ENCODE results near the gene SZT2.

The SZT2 gene

DNA sequence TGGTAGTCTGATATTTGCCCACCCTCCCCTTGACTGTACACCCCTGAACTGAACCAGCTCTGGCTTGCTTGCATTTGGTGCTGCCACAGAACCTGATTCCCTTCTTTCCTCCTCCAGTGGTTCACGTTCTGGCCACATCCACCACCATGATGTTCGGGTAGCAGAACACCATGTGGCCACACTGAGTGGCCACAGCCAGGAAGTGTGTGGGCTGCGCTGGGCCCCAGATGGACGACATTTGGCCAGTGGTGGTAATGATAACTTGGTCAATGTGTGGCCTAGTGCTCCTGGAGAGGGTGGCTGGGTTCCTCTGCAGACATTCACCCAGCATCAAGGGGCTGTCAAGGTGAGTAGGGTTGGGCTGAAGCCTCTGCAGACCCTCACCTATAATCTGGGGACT lies 29.1 kb upstream of the SZT2 start:
- TF ChIP-seq, protein P1, sequence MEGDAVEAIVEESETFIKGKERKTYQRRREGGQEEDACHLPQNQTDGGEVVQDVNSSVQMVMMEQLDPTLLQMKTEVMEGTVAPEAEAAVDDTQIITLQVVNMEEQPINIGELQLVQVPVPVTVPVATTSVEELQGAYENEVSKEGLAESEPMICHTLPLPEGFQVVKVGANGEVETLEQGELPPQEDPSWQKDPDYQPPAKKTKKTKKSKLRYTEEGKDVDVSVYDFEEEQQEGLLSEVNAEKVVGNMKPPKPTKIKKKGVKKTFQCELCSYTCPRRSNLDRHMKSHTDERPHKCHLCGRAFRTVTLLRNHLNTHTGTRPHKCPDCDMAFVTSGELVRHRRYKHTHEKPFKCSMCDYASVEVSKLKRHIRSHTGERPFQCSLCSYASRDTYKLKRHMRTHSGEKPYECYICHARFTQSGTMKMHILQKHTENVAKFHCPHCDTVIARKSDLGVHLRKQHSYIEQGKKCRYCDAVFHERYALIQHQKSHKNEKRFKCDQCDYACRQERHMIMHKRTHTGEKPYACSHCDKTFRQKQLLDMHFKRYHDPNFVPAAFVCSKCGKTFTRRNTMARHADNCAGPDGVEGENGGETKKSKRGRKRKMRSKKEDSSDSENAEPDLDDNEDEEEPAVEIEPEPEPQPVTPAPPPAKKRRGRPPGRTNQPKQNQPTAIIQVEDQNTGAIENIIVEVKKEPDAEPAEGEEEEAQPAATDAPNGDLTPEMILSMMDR (IDR thresholded peaks at IDR 0.05; ENCODE audit: low read length, missing control alignments) = no peak
- peak overlapping the region; percentile 61 for H3K4me3 ChIP-seq (replicated peaks; ENCODE audit: low read depth, low read length)
- DNase-seq (ENCODE audit: low read depth) = no peak

DNA sequence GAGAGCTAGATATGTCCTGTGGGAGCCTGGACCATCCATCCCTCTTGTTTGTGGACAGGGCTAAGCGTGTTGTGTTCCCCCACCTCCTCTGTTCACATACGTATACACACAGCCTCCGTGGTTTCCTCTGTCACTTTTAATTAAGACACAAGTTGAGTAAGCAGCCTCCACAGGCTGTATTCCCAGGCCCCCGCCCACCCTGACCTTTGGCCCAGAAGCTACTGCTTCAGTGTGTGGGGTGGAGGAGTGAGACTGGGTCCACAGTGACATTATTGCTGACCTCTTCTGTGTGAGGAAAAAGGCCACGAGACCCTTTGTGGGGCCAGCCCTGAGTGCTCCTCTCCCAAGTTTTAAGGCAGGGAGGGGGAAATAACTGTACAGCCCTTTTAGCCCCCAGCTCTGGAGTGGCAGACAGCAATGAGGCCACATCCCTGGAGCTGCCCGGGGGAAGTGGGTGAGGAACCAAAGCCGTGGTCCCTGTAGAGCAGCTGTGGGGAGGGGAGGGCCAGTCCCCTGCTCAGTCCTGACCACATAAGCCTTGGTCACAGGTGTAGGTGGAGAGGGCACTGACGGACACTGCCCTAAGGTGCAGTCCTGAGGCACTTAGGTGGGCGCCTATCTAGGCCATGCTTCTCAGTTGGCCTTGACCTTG lies 26.3 kb upstream of the SZT2 start:
- no peak for DNase-seq (ENCODE audit: low read depth)
- TF ChIP-seq, protein P1 (IDR thresholded peaks at IDR 0.05; ENCODE audit: low read length, missing control alignments) = no peak
- H3K4me3 ChIP-seq (replicated peaks; ENCODE audit: low read depth, low read length) = no peak overlapping the region

DNA sequence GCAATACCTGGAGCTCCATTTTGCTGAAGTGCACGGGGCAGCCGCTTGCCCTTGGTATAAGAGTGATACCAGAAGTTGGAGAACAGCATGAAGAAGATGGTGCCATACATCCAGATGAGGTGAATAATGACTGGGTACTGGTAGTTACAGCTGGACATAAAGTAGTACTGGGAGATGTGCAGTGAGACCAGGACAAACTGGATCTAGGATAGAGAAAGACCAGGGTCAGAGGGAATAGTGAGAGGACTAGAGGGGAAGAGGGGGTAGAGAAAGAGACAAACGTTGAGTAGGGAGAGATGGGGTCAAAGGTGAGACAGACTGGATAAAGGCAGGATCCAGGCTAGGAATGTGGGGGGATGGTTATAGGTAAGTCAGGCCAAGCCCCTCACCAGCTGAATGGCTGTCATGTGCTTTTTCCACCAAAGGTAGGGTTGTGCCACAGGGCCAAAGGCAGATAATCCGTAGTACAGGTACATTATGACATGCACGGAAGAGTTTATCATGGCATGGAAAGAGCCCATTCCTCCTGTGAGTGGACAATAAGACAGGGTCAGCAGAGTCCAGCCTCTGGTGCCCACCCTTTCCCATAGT lies 25.7 kb upstream of the SZT2 start:
- no peak overlapping the region for H3K4me3 ChIP-seq (replicated peaks; ENCODE audit: low read depth, low read length)
- TF ChIP-seq, protein P1 (IDR thresholded peaks at IDR 0.05; ENCODE audit: low read length, missing control alignments) = no peak
- no peak for DNase-seq (ENCODE audit: low read depth)

DNA sequence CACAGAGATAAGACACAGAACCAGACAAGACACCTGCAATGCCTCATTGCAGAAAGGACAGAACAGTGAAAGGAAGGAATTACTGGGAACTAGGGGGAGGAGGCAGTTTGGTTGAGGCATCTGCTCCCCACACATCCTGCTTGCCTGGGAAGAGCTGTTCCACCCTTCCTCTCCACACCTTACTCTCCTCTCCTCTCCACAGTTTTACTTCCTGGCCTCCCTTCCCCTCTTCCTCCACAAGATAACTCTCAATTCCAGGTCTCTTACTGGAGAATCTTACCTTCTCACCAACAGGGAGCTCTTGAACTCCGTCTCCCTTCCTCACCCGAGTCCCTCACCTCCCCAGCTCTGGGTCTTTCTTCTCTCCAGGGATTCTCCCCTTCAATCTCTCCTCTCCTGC lies 24.0 kb upstream of the SZT2 start:
- no peak for DNase-seq (ENCODE audit: low read depth)
- H3K4me3 ChIP-seq (replicated peaks; ENCODE audit: low read depth, low read length) = no peak overlapping the region
- TF ChIP-seq, protein P1 (IDR thresholded peaks at IDR 0.05; ENCODE audit: low read length, missing control alignments) = no peak

DNA sequence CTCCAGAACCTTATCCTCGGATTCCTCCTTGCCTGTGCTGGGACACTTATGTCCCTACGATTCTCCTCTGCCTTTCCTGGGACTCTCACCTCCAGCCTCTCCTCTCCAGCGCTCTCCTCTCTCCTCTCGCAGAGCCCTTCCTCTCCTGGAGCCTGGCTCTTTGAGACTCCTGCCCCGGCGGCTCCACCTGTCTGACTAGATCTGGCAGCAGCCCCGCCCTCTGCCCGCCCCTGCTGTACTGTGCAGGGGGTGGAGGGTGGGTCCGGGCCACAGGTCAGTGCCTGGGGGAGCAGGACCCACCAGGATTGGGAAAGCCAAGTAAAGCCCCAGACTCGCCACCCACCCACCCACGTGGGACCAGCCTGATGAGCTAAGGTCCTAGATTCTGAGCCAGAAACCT lies 23.5 kb upstream of the SZT2 start:
- TF ChIP-seq, protein P1 (IDR thresholded peaks at IDR 0.05; ENCODE audit: low read length, missing control alignments) = no peak
- H3K4me3 ChIP-seq (replicated peaks; ENCODE audit: low read depth, low read length) = no peak overlapping the region
- no peak for DNase-seq (ENCODE audit: low read depth)

DNA sequence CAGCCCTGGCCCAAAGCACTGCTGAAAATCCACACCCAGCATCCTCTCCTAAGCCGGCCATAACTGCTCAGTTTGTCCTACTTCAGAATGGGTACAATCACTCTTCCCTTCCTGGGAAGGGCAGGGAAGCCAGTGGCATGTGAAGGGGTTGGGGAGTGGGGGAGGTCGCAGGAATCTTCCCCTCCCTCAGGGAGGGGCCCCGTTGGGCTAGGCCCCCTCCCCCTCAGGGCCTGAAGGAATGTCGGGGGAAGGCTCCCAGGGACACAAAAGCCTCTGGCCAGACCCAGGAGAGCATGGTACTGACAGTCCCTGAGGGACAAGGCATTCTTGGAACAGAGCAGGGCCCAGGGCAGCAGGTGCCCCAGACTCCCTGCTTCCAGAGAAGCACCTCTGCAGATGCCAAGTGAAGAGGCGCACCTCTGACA lies 23.1 kb upstream of the SZT2 start:
- TF ChIP-seq, protein P1 (IDR thresholded peaks at IDR 0.05; ENCODE audit: low read length, missing control alignments) = no peak
- DNase-seq (ENCODE audit: low read depth) = no peak
- H3K4me3 ChIP-seq (replicated peaks; ENCODE audit: low read depth, low read length) = peak overlapping the region; percentile 69
